Esophagus muscularis mucosa (tissue), 2 donors: ENCODE results near the gene SDE2.

Experiments used
- POLR2A ChIP-seq: fragments of 450-650 bp; IDR thresholded peaks from one replicate; pipeline ENCODE4 v1.6.1; 2017; ENCODE audit warnings: antibody characterized with exemption, moderate library complexity, mild to moderate bottlenecking, low read depth
- POLR2AphosphoS5 ChIP-seq, 2 donors: sonication (generic); formaldehyde crosslinking; IDR thresholded peaks; one replicate each; pipeline ENCODE4 v1.6.1; 2017; ENCODE audit warnings: antibody characterized with exemption in 2 of 2

- TF ChIP-seq POLR2AphosphoS5 (IDR thresholded peaks at IDR 0.05) (no peak), POLR2A (no peak)
Observed at GRCh38 chr1:226004396-226004795, 5.3 kb upstream of the SDE2 start.
